ENCODE measurements around the gene RAB26.
"Not testable (repeated sequence)": the region's sequence is repeated elsewhere in the genome, so short reads cannot be mapped to it uniquely, and the experiment has no call there.

DNA sequence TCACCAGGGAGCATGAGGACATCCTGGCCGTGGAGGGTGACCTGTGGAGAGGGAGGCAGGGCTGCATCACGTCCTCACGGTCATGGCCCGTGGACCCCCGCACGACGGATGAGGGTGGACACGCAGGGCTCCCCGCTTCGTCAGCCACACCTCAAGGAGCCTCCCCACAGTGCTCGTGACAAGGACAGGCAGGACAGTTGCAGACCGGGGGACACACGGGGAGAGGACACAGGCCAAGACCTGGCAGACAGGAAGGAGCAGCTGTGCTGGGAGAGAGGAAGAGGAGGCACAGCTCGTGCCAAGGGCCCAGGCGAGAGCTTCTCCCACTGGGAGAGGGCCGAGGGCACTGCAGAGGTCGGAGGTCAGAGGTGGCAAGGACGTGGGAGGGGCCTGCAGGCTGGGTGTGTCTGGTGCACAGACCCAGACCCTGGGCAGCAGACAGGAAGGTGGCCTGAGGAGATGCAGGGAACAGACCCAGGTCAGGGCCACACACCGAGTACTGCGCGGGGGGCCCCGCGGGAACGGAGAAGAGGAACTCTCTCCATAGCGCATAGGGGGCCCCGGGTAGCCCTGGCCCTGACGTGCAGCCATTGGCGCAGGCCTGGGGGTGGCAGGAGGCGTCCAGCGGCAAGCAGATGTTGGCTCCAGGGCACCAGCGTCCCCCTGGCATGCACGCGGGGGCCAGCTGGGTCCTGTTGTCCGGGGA is 33.4 kb upstream of the RAB26 start:
- TF ChIP-seq POLR2A (IDR thresholded peaks at IDR 0.05) = not testable (repeated sequence)
- TF ChIP-seq, protein P1, sequence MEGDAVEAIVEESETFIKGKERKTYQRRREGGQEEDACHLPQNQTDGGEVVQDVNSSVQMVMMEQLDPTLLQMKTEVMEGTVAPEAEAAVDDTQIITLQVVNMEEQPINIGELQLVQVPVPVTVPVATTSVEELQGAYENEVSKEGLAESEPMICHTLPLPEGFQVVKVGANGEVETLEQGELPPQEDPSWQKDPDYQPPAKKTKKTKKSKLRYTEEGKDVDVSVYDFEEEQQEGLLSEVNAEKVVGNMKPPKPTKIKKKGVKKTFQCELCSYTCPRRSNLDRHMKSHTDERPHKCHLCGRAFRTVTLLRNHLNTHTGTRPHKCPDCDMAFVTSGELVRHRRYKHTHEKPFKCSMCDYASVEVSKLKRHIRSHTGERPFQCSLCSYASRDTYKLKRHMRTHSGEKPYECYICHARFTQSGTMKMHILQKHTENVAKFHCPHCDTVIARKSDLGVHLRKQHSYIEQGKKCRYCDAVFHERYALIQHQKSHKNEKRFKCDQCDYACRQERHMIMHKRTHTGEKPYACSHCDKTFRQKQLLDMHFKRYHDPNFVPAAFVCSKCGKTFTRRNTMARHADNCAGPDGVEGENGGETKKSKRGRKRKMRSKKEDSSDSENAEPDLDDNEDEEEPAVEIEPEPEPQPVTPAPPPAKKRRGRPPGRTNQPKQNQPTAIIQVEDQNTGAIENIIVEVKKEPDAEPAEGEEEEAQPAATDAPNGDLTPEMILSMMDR (IDR thresholded peaks at IDR 0.05) = not testable (repeated sequence)
